GM12892 (cell line): ENCODE measurements around the gene KIAA0513.

Experiments
- POLR2A ChIP-seq: IDR thresholded peaks from 2 replicates; pipeline ENCODE4 v1.6.1; 2011; ENCODE audit warnings: low read depth, low read length, control low read depth
- POLR2AphosphoS5 ChIP-seq: IDR thresholded peaks from 2 replicates; pipeline ENCODE4 v1.6.1; 2011; ENCODE audit warnings: low read depth, low read length, control low read depth
- TAF1 ChIP-seq: IDR thresholded peaks from 2 replicates; pipeline ENCODE4 v1.6.1; 2011; ENCODE audit warnings: low read depth, mild to moderate bottlenecking, control low read depth, low read length, borderline replicate concordance

DNA sequence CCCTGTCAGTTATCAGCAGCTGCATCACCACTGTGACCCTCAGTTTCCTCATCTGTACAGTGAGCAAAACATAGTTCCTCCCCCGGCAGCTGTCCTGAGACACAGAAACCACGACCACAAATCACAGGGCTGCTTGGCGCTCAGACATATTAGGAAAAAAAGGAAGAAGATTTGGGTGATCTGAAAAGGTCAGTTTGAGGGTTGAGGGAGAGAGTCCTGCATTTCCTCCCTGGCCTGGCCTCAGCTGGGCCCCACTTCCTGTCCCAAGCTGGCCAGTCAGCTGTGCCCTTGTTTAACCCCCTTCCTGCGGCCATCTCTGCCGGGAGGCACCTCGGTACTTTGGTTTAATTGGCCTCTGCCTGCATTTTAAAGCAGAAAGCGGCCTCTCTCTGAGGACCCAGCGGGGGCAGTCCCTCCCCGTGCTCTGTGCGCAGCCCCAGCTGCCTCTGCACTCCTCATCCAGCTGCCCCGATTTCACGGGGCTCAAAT, 108.7 kb downstream of the KIAA0513 start:
- TF ChIP-seq POLR2AphosphoS5 (no peak), POLR2A (no peak), TAF1 (no peak)
